Measurements from ENCODE around the gene HIRIP3. TPM values are rescaled to one million over a fixed set of nuclear protein-coding genes. Genes with fewer than 3 reads are reported as not detected.
"Not testable (repeated sequence)": the region's sequence is repeated elsewhere in the genome, so short reads cannot be mapped to it uniquely, and the experiment has no call there.

Gene HIRIP3
- polyA plus RNA-seq, 4 donors = 15.2 to 22.5 (median 16.6) TPM

DNA sequence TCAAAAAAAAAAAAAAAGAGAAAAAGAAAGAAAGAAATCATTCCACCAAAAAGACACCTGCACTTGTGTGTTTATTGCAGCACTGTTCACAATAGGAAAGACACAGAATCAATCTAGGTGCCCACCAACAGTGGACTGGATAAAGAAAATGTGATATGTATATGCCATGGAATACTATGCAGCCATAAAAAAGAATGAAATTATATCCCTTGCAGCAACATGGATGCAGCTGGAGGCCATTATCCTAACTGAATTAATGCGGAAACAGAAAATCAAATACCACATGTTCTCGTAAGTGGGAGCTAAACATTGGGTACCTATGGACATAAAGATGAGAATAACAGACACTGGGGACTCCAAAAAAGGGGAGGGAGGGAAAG lies 21.9 kb upstream of the HIRIP3 start:
- DNase-seq (ENCODE audit: low read depth in 4 of 4, low spot score in 3 of 4) = no peak

DNA sequence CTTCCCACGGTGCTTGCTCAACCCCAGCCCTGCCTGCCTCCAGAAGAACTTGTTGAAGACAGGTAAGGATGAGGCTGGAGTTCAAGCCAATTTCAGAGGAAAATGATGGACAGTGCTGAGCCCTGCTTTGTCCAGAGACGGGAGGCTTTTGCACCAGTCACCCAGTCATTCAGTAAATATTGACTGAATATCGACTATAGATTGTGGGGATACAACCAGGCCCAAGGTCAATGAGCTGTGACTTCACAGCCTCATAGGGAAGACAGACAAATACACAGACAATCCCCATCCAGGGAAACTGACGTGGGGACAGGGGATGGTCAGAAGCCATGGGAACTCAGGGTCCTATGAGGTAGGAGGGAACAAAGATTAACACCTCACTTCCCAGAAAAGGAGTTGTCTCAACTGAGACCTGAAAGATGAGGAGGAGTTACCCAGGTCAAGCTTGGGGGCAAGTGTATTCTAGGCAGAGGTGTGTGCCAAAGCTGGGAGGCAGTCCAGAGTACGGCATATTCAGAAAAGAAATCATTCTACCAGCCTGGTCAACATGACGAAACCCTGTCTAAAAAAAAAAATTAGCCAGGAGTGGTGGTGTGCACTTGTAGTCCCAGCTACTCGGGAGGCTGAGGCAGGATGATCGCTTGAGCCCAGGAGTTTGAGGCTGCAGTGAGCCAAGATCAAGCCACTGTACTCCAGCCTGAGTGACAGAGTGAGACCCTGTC lies 21.3 kb upstream of the HIRIP3 start:
- DNase-seq (ENCODE audit: low read depth in 4 of 4, low spot score in 3 of 4) = no peak

DNA sequence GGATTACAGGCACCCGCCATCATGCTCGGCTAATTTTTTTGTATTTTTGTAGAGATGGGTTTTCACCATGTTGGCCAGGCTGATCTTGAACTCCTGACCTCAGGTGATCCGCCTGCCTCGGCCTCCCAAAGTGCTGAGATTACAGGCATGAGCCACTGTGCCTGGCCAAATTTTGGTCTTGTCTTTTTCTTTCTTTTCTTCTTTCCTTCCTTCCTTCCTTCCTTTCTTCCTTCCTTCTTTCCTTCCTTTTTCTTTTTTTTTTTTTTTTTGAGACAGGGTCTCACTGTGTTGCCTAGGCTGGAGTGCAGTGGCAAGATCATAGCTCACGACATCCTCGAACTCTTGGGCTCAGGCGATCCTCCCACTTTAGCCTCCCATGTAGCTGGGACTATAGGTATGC lies 20.0 kb upstream of the HIRIP3 start:
- DNase-seq (ENCODE audit: low read depth in 4 of 4, low spot score in 3 of 4) = not testable (repeated sequence)

DNA sequence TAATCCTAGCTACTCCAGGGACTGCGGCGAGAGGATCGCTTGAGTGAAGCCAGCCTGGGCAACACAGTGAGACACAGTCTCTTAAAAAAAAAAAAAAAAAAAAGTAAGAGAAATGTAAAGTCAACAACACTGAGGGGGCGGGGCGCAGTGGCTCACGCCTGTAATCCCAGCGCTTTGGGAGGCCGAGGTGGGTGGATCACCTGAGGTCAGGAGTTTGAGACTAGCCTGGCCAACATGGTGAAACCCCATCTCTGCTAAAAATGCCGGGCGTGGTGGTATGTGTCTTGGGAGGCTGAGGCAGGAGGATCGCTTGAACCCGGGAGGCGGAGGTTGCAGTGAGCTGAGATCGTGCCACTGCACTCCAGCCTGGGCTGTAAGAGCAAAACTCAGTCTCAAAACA lies 17.2 kb upstream of the HIRIP3 start:
- DNase-seq (ENCODE audit: low read depth in 4 of 4, low spot score in 3 of 4) = not testable (repeated sequence)

DNA sequence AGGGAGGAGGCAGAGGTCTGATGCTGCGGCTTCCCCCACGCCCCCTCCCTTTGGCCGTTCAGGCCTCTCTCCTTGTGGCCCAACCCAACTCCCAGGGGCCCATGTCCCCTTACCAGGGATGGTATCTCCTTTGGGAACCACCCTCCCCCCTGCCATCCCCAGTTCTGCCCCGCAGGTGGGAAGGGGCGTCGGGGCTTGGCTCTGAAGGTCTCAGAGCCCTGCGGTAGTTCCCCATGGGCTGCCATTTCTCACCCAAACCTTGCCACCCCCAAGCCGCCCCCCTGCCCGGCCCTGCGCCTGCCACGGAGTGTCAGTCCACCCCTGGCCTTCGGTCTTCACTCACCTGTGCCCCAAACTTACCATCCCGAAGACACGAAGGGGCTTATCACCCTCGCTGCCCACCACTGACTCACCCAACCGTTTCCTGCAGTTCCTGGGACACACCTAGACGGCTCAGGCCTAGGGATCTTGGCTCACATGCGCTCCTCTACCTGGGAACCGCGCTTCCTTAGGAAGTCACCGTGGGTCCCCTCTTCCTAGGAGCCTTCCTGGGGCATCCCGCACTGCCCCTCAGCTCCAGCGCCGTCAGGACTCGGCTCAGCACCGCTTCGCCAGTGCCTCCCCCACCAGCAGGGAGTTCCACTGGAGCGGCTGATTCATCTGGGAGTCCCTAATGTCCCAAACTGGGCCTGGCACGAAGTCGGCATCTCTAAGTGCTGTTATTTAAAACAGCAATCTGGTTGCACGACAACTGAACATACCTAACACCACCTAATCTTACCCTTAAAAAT lies 16.5 kb upstream of the HIRIP3 start:
- no peak for DNase-seq (ENCODE audit: low read depth in 4 of 4, low spot score in 3 of 4)

DNA sequence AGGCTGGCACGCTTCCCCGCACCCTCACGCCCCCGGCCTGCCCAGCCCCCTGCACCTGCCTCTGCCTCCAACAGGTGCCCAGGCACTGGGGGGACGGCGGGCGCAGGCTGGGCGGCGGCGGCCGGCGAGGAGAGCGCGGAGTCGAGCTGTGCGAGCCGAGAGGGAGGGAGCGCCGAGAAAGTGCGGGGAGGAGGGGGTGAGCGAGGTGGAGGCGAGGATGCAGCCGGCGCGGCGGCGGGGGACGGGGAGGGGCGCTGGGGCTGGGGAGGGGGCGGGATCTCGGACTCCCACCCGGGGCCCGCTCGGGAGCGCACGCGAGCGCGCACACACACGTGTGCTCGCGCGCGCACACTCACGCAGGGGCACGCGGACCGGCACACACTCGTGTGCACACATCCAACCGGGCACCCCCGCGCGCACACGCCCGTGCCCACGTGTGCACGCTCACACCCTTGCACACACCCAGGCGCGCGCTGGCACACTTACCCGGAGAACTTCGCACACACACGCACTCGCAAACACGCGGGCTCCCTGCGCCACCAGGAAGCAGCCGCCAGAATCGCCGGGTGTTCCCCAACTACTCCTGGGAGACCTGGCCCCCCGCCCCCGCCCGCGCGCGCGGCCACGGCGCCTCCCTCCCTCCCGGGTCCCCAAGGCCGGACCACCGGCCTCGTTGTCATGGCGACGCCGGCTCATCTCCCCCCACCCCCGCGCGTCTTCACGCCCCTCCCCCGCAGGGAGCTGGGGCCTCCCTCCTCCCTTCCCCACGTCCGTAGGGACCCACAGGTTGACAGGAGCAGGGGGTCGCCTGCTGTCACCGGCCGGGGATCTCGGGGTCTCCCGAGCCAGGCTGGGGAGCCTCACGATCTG lies 15.7 kb upstream of the HIRIP3 start, which contains the start of gene DOC2A:
DOC2A (minus strand) TSS at position 184 of the 870 bp plus-strand sequence. CDS start 805 bp downstream, outside the sequence.
- DNase-seq (ENCODE audit: low read depth in 4 of 4, low spot score in 3 of 4) = no peak

GRCh38 chr16:30009990-30010843 lies 14.8 kb upstream of the HIRIP3 start:
- DNase-seq (ENCODE audit: low read depth in 4 of 4, low spot score in 3 of 4) = no peak

- DNase-seq (ENCODE audit: low read depth in 4 of 4, low spot score in 3 of 4) = no peak
Measured at GRCh38 chr16:30009085-30009862, 13.9 kb upstream of the HIRIP3 start.

GRCh38 chr16:30007378-30007895 lies 12.0 kb upstream of the HIRIP3 start:
- no peak for DNase-seq (ENCODE audit: low read depth in 4 of 4, low spot score in 3 of 4)

DNA sequence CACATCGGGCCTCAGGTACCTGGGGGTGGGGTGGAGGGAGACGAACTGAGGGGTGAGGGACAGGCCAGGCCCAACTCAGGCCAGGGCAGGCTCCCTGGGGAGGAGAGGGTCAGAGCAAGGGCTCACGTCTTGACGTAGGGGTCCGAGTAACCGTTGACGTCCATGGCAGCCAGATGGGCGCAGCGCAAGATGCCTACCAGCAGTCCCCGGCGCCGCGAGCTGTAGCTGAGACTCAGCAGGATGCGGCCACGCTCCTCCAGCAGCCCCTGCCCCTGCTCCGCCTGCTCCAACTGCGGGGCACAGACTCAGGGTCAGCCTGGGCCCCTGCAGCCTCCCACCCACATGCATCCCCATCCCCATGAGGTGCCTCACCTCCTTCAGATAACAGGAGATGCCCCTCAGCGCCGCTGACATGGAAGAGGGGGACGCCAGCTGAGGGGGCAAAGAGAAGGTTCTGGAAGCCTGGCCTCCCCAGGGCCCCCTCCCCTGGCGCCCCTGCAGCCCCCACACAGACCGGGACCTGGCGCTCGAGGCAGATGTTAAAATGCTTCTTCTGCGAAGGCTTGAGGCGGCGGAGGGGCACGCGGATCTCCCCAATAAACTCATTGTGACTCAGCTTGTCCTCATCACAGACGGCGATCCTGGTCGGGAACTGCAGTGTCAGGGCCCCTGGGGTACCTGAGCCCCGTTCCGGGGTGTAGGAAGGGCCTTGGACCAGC lies 11.4 kb upstream of the HIRIP3 start:
- DNase-seq (ENCODE audit: low read depth in 4 of 4, low spot score in 3 of 4) = no peak

GRCh38 chr16:30006095-30006473 lies 10.7 kb upstream of the HIRIP3 start:
- DNase-seq (ENCODE audit: low read depth in 4 of 4, low spot score in 3 of 4) = no peak

DNA sequence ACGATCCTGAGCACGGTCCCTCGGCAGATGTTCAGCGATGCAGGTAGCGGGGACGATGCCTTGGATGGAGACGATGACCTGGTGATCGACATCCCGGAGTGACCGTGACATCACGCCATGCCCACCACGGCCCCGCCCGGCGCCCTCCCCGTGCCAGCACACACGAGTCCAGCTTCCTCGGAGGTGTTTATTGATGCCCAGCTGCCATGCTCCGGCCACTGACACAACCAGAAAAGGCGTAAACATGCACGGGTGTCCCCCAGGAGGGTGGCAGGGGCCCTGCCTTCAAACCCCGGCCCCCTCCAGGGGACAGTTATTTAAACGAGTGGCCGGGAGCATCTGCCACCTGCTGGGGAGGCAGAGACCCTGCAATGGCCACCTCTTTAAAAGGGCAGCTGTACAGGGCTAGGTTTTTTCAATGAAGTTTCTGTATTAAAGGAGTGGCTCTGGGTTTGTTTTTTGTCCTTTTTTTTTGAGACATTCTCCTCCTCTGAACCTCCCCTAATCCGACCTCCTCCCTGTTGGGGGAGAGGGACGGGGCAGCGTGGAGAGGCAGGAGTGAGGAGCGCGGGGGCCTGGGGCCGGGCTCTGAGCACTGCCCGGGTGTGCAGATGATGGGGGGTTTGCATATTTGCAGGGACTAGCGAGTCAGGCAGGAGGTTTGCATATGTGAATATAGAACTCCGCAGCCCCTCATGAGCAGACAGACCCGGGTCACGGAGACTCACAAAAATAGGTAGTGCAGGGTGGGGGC lies 10.1 kb upstream of the HIRIP3 start:
- DNase-seq (ENCODE audit: low read depth in 4 of 4, low spot score in 3 of 4) = no peak

- DNase-seq (ENCODE audit: low read depth in 4 of 4, low spot score in 3 of 4) = no peak
Measured at GRCh38 chr16:30004811-30005242, 9.4 kb upstream of the HIRIP3 start.

DNA sequence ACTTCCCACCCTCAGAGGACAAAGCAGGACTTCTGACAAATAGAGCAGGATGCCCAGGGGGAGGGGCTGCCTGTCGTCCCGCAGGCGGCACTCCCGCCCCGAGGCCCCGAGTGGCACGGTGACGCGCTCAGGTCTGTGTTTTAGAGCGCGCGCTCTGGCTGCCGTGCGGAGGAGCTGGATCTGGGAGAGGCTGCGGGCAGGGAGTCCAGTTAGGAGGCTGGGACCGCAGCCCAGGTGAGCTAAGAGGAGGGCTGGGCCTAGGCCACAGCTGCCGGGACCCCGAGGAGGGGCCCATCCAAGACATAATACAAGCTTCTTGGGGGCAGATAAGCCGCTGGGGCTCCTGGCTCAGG lies 9.0 kb upstream of the HIRIP3 start:
- no peak for DNase-seq (ENCODE audit: low read depth in 4 of 4, low spot score in 3 of 4)

DNA sequence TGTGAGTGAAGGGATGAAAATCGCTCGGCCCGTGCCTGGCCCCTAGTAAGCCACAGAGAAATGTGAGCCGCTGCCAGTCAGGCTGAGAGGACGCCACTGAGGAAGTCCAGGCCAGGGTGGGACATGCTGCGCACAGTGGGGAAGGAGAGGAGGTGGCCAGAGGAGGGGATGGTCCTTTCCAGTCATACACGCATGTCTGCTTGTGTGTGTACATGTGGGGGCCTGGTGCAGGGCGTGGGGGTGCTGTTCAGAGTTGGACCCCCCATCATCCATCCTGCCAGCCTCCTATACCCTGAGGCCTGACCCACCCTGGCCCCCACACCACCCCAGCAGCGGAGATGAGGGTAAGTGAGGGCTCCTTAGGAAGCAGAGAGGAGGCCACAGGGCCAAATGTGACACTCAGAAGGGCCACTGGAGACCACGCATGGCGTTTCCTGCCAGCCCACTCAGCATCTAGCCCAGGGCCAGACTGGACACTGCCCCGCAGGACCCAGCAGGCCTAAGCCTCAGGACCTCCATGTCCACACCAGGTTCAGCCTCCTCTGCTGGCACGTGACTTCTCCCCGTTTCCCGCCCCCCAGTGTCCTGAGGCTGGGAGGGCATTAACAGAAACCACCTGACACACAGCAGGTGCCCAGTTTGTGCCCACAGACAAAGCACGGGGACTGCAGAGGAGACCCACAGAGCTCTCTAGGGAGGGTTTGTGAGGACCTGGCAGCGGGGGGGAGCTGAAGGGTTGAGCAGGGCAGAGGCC lies 8.4 kb upstream of the HIRIP3 start:
- no peak for DNase-seq (ENCODE audit: low read depth in 4 of 4, low spot score in 3 of 4)

DNA sequence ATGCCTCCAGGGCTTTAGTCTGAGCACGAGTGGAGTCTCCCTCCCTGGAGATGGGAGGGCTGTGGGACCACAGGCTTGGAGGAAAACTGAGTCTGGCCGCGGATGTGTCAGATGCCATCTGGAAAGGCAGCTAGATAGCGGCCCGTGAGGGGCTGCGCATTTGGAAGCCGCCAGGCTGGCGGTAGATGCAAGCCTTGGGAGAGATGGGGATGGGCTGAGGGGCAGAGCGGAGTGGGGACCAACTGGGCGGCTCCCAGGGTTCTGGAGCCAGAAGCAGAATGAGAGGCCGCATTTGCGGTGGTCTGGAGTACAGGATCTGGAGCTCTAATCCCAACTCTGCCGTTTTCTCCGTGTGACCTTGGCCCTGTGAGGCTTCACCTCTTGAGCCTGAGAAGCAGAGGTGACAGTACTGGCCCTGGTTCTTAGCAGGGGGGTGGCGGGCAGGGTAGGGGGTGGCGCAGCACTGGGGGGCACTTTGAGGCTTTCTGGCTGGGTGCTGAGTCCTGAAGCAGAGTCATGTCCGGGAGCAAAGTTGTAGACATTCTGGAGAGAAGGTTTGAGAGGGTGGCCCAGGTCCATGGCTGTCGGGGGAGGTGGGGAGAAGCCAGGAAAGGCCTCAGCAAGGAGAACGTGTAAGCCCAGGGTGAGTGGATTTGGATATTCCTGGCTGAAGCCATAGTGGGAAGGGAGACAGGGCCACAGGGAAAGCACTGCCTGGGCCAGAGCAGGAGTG lies 7.4 kb upstream of the HIRIP3 start:
- no peak for DNase-seq (ENCODE audit: low read depth in 4 of 4, low spot score in 3 of 4)
